Measurements from ENCODE around the gene GOLGA3. TPM values are rescaled to one million over a fixed set of nuclear protein-coding genes. Genes with fewer than 3 reads are reported as not detected.
"Not testable (repeated sequence)": the region's sequence is repeated elsewhere in the genome, so short reads cannot be mapped to it uniquely, and the experiment has no call there.

Gene GOLGA3
- total RNA-seq, result 10 to 100 TPM; 47.8 to 90.8 (median 76.6) TPM

DNA sequence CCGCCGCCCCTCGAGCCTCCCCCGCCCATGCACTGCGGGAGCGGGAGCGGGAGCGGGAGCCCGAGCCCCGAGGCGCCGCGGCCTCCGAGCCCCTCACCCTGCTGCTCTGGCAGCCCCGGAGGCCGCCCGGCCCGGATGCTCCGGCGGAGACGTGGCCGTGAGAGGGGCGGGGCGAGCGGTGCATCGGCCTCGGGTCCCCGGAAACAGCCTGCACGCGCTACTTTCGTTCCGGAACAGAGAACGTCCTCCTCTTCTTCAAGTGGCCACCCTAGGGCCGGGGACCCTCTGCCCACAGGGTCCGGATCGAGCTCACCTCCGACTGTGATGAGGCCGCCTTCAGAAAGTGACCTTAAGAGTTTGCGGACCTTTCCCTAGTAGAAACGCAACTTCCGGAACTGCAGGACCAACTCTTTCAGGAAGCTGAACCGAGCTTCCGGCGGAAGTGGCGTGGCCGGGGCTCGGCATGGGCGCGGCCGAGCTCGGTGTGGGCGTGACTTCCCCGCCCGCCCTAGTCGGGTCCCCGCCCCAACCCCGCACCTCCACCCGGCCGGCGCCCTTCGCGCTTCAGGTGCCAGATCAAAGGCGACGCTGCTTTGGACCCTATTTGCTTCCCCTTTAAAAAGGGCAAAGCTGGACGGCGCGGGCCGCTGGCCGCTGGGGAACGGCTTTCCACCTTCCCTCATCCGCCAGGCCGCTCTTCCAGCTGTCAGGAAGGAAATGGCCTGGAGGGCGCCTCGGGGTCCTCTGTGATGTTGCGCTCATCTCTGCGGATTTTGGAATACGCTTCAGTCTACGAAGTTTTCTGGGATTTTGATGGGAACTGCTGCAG lies at the start of gene GOLGA3:
GOLGA3 (minus strand) TSS at position 164 of the 829 bp plus-strand sequence. CDS start 6,741 bp downstream, outside the sequence.
- Histone ChIP-seq H3K4me3 (peak within 1 kb of the TSS; percentile 80 to 98 (median 84)), H3K27ac (peak within 1 kb of the TSS; percentile 92 to 97 (median 97)), H3K4me1 (peaks cover 0 to 23% (median 6%) of the 10 kb centered on the region in 4 donors), H3K27me3 (no peaks in the 10 kb centered on the region), H3K9me3 (no peaks in the 10 kb centered on the region), H3K36me3 (peaks cover 0 to 29% (median 0%) of the 10 kb centered on the region in 3 donors)
- TF ChIP-seq POLR2A (IDR thresholded peaks at IDR 0.05), result peak; percentile 57 to 68
- TF ChIP-seq, protein P1, sequence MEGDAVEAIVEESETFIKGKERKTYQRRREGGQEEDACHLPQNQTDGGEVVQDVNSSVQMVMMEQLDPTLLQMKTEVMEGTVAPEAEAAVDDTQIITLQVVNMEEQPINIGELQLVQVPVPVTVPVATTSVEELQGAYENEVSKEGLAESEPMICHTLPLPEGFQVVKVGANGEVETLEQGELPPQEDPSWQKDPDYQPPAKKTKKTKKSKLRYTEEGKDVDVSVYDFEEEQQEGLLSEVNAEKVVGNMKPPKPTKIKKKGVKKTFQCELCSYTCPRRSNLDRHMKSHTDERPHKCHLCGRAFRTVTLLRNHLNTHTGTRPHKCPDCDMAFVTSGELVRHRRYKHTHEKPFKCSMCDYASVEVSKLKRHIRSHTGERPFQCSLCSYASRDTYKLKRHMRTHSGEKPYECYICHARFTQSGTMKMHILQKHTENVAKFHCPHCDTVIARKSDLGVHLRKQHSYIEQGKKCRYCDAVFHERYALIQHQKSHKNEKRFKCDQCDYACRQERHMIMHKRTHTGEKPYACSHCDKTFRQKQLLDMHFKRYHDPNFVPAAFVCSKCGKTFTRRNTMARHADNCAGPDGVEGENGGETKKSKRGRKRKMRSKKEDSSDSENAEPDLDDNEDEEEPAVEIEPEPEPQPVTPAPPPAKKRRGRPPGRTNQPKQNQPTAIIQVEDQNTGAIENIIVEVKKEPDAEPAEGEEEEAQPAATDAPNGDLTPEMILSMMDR (IDR thresholded peaks at IDR 0.05), result no peak
- peak; percentile 94 to 98 (median 97) for DNase-seq

GRCh38 chr12:132874620-132875019 lies 46.0 kb upstream of the GOLGA3 start:
- H3K4me3 ChIP-seq, H3K27me3 ChIP-seq, DNase-seq, H3K4me1 ChIP-seq, H3K9me3 ChIP-seq, H3K27ac ChIP-seq: not testable (repeated sequence)
- peaks cover 0 to 95% (median 0%) of the 10 kb centered on the region in 3 donors for H3K36me3 ChIP-seq

DNA sequence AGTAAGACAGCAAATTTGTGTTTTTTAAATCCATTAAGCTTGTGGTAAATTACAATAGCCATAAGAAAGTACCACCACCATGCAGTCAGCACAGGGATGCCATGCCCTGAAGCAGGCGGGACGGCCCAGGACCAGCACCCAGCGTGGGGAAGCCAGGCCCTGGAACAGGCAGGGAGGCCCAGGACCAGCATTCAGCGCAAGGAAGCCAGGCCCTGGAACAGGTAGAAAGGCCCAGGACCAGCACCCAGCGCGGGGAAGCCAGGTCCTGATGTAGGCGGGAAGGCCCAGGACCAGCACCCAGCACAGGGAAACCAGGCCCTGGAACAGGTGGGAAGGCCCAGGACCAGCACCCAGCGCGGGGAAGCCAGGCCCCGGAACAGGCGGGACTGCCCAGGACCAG lies 45.5 kb upstream of the GOLGA3 start:
- peaks cover 0 to 96% (median 0%) of the 10 kb centered on the region in 3 donors for H3K36me3 ChIP-seq
- no peak overlapping the region for H3K4me3 ChIP-seq
- DNase-seq, result no peak
- no peaks in the 10 kb centered on the region for H3K9me3 ChIP-seq
- TF ChIP-seq, protein P1 (IDR thresholded peaks at IDR 0.05), result no peak
- no peak for TF ChIP-seq POLR2A (IDR thresholded peaks at IDR 0.05)
- no peaks in the 10 kb centered on the region for H3K4me1 ChIP-seq
- H3K27ac ChIP-seq, result no peak overlapping the region
- no peaks in the 10 kb centered on the region for H3K27me3 ChIP-seq

DNA sequence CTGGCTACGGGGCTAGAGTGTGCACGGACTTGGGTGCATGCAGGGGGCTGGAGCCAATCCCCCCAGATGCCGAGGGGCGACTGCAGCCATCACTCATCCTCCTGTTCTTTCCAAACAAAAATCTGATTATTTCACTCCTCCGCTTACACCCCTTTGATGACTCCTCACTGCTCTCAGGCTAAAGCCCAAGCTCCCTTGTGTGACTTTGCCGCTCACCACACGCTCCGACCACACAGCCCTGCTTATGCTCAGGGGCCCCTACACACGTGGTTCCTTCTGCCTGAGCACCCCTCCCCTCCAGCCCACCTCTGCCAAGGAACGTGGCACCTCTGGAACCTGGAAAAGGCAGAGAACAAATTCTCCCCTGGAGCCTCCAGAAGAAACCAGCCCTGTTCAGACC lies 45.1 kb upstream of the GOLGA3 start:
- Histone ChIP-seq H3K27me3 (no peaks in the 10 kb centered on the region), H3K9me3 (no peaks in the 10 kb centered on the region), H3K4me1 (no peaks in the 10 kb centered on the region), H3K36me3 (peaks cover 0 to 97% (median 0%) of the 10 kb centered on the region in 3 donors), H3K27ac (no peak overlapping the region), H3K4me3 (no peak overlapping the region)
- DNase-seq, result no peak
- no peak for TF ChIP-seq POLR2A (IDR thresholded peaks at IDR 0.05)
- TF ChIP-seq, protein P1 (IDR thresholded peaks at IDR 0.05), result no peak

DNA sequence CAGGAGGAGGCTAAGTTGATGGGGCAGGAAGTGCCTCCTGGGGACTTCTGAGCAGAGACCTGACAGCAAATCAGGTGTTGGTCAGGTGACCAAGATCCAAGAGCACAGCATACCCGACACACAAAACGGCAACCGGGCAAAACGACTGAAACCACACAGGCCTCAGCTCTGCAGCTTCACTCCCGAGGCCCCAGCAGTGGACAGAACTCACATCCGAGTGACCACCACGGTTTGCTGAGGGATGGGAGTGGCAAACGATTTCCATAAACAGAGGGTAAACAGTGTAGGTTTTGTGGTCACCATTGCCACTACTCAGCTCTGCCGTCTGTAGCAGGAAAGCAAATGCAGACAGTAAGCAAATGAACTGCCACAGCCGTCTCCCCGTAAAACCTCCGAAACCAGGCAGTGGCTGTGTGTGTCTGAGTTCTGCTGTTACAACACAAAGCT lies 44.3 kb upstream of the GOLGA3 start:
- peak in 2 of 3 donors; percentile 41 to 57 for DNase-seq
- Histone ChIP-seq H3K27me3 (no peaks in the 10 kb centered on the region), H3K4me3 (no peak overlapping the region), H3K27ac (peak overlapping the region in 3 of 4 donors; percentile 26 to 55 (median 49)), H3K9me3 (no peaks in the 10 kb centered on the region), H3K36me3 (peaks cover 0 to 97% (median 0%) of the 10 kb centered on the region in 3 donors), H3K4me1 (no peaks in the 10 kb centered on the region)
- no peak for TF ChIP-seq POLR2A (IDR thresholded peaks at IDR 0.05)
- TF ChIP-seq, protein P1 (IDR thresholded peaks at IDR 0.05), result no peak
